Central memory CD4-positive, alpha-beta T cell (primary cell): ENCODE results near the gene SDF4.
"Not testable (repeated sequence)": the region's sequence is repeated elsewhere in the genome, so short reads cannot be mapped to it uniquely, and the experiment has no call there.

ENCODE experiments used
- DNase-seq: peaks from one replicate; pipeline ENCODE4 v3.0.0; 2022

Gene SDF4

DNA sequence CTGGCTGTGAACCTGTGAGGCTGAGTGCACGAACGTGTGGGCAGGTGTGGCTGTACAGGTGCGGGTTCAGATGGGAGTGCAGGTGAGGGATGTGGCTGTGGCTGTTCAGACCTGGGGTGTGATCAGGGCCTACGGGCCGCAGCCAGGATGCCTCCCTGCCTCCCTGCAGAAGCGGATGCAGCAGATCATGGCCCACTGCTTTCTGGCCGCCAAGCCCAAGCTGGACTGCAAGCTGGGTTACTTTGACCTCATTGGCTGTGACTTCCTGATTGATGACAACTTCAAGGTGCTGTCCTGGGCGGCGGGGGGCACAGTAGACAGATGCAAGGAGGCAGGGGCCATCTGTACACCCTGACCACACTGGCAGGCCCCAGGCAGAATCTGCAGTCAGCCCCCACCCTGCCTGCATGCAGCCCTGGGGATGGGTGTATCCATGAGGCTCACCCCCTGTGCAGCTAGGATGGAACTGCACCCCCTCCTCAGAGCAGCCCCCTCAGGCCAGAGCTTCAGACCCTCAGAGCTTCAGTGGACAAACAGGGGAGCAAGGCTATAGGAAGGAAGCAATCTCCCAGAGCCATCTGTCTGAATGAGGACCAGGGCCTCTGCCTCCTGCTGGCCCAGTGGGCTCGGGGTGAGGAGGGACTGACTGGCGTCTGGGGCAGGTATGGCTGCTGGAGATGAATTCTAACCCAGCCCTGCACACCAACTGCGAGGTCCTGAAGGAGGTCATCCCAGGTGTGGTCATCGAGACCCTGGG lies 35.2 kb downstream of the SDF4 start:
- no peak for DNase-seq

DNA sequence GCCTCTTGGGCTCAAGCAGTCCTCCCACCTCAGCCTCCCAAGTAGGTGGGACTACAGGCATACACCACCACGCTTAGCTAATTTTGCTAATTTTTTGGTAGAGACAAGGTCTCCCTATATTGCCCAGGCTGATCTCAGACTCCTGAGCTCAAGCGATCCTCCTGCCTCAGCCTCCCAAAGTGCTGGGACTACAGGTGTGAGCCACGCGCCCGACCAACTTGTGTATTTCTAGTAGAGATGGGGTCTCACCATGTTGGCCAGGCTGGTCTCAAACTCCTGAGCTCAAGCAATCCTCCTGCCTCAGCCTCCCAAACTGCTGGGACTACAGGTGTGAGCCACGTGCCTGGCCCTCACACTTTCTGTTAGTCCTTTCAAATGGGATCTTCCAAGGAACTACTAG lies 36.1 kb downstream of the SDF4 start:
- not testable (repeated sequence) for DNase-seq

DNA sequence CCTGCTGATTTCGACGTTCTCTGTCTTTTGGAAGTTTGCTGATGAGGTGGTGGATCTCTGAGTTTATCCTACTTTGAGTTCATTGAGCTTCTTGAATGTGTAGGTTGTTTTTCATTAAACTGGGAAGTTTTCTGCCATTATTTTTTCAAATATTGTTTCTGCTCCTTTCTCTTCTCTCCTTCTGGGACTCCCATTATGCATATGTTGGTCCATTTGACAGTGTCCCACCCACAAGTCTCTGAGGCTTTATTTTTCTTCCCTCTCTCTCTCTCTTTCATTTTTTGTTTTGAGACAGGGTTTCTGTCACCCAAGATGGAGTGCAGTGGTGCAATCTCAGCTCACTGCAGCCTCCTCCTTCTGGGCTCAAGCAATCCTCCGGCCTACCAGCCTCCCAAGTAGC lies 37.1 kb downstream of the SDF4 start:
- DNase-seq = no peak

DNA sequence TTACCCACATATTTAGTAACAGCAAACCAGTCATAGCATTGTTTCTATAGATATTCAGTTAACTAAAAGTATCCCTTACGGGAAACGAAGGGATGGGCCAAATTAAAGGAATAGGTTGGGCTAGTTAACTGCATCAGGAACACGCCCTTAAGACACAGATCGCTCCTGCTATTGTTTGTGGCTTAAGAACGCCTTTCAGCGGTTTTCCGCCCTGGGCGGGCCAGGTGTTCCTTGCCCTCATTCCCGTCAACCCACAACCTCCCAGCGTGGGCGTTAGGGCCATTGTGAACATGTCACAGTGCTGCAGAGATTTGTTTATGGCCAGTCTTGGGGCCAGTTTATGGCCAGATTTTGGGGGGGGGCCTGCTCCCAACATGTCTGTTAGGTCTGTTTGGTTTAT lies 40.1 kb downstream of the SDF4 start:
- no peak for DNase-seq

DNA sequence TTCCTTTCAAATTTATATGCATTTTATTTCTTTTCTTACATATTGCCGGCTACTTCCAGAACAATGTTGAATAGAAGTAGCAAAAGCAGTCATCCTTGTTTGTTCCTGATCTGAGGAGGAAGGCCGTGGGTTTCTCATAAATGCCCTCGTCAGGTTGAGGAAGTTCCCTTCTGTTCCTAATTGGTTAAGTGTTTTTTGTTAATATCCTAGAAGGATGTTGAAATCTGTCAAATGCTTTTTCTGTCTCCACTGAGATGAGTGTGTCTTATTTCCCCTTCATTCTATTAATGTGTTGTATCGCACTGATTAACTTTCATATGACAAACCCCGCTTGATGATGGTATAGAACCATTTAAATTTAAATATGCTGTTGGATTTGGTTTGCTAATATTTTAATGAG lies 42.7 kb downstream of the SDF4 start:
- no peak for DNase-seq

DNA sequence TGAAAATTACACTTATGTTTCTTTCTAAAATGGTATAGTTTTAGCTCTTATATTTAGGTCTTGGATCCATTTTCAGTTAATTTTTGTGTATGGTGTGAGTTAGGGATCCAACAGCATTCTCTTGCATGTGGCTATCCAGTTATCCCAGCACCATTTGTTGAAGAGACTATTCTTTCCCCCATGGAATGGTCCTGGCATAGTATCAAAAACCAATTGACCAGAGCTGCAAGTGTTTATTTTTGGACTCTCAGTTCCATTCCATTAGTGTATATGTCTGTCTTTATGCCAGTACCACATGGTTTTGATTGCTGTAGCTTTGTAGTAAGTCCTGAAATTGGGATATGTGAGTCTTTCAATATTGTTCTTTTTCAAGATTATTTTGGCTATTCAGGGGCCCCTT lies 43.9 kb downstream of the SDF4 start:
- no peak for DNase-seq

DNA sequence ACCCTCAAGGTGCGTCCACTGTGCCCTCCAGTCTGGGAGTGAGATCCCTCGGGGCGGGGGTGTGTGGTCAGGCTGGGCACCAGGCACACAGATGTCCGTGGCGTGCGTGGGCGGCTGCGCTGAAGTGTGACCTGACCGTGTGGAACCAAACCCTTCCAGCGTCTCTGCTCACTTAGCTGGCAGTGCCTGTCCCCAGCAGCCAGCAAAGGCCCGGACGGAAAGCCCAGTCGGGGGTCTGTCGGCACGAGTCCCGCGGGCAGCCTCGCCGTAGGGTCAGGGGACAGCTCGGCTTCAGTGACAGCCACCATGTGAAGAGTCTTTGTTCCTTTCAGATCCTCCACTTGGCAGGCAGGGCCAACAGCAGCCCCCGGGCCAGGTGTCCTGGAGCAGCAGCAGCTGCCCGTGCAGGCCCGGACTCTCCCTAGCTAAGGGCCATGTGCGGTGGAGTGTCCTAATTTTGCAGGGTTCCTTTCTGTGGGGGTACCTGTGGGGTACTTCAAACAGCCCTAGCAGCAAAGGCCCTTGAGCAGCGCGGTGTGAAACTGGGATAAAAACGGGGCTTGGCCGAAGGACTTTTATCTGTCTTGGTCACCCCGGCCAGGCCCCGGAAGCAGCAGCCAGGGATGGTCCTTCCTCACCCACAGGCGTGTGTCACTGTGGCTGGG lies 46.6 kb downstream of the SDF4 start:
- DNase-seq = no peak

DNA sequence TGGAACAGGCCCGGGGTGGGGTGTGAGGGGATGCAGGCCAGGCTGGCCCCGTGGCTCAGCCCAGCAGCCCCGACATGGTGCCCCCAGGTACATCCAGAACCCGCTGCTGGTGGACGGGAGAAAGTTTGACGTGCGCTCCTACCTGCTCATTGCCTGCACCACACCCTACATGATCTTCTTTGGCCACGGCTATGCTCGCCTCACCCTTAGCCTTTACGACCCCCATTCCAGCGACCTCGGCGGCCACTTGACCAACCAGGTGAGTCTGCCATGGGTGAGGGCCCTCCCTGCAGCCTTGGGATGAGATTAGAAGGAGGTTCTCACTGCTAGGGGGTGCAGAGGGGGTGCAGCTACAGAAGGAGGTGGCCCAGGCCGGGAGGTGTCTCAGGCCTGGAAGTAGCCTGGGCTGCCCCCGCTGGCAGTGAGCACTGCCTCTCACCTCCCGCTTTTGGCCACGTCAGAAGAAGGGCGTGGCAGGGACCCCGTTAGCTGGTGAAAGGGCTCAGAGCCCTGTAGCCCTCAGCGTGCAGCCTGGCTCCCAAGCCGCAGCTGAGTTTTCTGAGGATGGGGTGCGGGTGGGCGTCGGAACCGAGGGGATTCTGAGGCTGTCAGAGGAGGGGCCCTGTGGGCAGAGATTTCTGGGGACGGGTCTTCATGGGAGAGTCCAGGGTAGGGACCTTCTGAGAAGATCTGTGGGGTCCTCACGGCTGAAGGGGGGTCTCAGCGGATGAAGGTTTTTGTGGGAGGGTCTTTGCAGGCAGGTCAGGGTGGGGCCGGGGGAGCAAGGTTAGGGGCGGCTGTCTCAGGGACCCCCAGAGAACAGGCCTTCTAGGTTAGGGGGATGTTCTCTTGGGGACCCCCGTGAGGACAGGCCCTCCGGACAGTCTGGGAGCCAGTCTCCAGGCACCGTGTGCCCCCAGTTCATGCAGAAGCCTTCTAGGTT lies 47.7 kb downstream of the SDF4 start:
- no peak for DNase-seq

DNA sequence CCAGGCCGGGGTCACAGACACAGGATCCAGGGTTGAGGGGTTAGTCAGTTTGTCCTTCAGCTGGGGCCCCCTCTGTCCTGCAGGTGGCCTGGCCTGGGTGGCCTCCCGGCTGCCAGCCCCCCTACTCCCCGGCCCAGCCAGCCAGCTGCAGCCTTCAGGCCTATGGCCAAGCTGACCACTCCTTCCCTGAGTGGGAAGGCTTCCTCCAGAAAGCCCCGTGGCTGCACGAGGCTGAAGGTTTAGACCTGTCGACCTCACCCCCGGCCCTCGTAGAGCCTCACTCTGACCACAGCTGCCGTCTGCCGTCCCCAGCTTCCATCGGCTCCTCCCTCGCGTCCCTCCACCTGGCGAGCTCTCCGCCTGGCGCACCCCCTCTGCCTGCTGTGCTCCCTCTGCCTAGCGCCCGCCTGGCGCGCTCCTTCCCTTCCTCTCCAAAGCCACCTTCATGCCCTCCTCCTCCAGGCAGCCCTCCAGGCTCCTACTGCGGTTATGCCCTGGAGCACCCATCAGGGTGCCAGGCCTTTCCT lies 48.5 kb downstream of the SDF4 start:
- DNase-seq = no peak

DNA sequence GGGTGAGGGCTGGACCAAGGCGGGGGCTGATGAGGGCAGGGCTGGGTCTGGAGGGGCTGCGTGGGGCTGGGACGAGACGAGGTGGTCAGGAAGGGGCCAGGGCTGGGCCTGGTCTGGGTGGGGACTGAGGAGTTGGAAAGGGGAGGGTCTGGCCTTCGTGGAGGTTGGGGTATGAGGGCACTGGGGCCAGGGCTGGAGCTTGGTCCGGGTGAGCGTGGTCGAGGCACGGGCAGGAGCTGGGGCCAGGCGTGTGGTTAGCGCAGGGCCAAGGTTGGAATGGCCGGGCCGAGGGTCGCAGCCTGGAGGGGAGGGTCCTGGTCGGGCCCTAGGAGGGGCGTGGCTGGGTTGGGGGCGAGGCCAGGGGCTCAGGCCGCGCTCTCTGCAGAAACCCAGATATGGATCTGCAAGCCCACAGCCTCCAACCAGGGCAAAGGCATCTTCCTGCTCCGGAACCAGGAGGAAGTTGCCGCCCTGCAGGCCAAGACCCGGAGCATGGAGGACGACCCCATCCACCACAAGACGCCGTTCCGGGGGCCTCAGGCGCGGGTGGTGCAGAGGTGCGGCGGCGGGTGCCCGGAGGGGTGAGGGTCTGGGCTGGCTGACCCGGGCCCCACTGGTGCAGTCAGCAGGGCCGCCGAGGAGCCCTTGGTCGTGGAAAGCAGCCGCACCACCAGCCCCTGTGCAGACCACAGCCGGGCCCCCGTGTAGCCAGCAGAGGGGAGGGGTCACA lies 49.1 kb downstream of the SDF4 start:
- DNase-seq = no peak

DNA sequence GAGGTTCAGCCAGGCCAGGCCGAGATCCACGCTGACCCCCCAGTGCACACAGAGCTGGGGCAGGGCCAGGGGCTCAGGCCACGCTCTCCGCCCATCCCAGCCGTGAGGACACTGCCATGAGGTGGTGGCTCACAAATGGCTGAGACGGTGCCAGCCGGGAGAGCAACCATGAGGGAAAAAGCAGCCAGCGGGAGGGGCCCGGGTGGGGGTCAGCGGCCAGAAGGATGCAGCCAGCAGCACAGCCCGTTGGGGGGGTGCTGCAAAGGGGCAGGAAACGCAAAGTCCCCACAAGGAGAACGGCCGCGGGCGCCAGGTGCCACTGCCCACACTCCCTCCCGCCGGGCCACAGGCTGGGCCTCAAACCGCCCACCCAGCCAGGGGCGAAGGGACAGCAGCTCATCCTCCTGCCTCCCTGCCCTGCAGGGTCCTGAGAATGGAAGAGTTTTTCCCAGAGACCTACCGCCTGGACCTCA lies 49.8 kb downstream of the SDF4 start:
- DNase-seq = no peak

DNA sequence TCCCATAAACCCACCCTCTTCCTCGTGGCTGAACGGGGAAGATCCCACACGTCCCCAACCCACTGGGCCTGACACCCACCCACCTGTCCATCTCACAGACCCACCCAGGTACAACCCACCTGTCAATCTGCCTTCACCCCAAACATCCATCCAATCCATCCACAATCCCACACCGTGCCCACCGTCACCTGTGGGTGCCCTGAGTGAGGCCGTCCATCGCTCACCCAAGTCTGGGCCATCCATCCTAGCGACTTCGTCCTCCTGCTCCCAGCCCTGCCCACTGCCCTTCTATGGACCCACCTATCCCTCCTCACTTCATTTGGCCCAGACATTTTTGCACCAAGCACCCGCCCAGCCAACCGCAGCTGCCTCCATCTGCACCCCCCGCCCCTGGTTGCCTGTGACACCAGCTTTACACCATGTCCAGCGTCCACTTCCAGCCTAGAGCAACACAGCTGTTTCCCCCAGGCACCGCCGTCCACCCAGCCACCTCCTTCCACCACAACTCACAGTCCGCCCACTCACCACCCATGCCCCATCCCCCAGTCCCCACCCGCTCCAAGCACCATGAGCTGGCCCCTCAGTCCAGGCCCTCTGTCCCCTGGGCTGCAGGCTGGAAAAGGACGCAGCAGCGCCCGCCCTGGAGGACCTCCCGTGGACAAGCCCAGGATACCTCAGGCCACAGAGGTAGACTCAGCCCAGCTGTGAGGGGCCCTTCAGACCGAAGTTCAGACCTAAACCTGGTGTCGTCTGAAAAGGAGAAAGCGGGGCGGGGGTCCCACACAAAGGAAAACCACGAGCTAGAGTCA lies 50.5 kb downstream of the SDF4 start:
- DNase-seq = no peak

DNA sequence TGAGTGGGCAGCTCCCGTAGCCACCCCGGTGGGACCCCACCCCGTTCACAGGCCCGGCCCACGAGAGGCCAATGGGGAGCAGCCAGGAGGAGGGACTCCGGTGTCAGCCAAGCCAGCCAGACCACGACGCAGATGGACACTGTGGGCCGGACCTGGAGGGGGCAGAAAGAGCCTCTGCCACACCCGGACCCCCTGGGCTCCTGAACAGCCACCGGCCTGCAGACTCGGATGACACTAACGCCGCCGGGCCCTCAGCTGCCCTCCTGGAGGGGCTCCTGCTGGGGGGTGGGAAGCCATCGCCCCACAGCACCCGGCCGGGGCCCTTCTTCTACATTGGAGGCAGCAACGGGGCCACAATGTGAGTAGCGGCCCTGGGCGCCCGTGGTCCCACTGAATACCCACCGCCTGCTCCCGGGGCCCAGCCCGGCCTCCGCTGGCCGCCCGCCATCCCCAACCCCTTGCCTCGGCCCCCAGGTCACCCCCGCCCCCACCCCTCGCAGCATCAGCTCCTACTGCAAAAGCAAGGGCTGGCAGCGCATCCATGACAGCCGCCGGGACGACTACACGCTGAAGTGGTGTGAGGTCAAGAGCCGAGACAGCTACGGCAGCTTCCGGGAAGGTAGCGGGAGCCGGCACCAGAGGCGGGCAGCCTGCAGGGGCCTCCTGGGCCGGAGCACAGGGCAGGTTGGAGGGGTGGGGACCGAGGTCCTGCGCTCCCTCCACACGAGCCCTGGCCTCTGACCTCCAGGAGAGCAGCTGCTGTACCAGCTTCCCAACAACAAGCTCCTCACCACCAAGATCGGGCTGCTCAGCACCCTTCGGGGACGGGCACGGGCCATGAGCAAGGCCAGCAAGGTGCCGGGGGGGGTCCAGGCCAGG lies 51.6 kb downstream of the SDF4 start:
- DNase-seq = no peak

DNA sequence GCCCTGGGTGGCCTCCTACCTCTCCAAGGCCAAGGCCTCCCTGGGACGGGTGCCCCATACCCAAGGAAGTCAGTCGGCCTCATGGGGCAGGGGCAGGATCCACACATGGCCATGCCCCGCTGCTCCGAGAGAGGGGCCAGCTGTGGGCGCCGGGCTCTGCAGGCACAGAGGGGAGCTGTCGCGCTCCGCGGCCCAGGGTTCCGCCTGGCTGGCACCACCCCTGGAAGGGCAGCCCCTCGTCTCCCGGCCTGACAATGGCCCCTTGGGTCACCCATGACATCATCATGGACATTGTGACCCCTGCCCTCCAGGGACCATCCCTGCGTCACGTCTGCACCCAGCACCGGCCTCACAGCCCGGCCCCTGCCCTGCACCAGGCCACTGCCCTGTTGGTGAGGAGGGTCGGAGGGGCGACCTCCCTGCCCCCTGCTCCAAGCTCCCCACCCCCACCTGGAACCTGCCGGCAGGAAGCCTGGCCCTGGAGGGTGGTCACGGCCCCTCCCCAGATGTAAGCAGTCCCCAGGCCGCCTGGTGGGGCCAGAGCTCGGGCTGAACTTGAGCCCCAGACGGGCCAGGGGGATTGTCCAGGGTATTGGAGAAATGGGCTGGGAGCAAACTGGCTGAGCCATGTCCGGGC lies 52.3 kb downstream of the SDF4 start:
- DNase-seq = no peak

DNA sequence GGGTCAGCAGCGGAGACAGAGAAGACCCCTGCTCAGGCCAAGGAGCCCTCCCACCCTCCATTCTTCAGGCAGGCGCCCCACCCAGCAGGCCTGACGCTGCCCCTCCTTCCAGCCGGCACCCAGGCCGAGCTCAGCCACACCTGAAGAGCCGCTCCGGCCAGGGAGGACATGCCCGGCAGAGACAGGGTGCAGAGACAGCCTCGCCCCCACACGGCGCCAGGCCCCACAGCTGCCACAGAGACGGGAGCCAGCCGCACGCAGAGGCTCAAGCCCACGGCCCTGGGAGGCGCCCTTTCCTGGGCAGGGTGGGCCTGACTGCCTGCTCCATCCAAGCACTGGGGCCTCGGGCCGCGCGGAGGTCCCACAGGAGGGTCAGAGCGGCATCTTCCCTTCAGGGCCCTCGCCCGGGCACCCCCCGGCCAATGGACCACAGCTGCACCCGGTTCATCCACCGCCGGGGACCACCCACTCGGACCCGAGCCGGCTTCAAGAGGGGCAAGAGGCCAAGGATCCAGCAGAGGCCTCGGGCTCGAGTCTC lies 52.9 kb downstream of the SDF4 start:
- DNase-seq = no peak

DNA sequence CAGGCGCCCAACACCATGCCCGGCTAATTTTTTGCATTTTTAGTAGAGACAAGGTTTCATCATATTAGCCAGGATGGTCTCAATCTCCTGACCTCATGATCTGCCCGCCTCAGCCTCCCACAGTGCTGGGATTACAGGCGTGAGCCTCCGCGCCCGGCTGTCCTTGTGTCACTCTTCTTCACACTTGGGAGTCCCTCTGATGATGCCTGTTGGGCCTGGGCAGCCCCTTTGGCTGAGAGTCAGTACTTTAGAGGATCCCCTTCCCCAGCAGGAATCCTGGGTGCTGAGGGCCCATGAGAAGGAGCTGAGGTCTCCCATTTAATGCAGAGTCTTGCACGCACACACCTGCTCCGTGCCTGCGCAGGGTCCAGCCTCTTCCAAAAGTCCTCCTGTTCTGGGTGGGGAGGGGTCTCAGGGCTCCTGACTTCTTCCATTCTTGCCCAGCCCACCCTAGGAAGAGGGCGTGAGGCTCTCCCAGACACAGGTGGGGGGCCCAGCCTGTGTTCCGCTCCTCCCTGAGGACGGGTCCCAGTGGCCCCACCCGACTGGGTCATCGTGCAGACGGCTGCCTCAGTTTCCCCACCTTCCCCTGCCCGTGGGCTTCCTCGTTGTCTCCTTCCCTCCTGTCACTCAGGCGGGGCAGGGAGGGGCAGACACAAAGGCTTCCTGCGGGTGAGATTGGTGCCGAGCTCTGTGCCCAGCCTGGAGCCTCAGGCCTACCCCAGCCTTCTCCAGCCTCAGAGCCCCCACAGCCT lies 54.2 kb downstream of the SDF4 start:
- no peak for DNase-seq

DNA sequence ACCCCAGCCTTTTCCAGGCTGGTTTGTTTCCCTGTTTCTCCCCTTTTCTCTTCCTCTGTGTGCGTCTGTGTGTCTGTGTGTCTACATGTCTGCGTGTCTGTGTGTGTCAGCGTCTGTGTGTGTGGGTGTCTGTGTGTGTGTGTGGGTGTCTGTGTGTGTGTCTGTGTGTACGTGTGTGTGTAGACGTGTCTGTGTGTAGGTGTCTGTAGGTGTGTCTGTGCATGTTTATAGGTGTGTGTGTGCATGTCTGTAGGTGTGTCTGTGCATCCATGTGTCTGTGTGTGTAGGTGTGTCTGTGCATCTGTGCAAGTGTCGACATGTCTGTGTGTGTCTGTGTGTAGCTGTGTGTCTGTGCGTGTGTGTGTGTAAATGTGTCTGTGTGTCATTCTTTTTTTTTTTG lies 54.9 kb downstream of the SDF4 start:
- no peak for DNase-seq

DNA sequence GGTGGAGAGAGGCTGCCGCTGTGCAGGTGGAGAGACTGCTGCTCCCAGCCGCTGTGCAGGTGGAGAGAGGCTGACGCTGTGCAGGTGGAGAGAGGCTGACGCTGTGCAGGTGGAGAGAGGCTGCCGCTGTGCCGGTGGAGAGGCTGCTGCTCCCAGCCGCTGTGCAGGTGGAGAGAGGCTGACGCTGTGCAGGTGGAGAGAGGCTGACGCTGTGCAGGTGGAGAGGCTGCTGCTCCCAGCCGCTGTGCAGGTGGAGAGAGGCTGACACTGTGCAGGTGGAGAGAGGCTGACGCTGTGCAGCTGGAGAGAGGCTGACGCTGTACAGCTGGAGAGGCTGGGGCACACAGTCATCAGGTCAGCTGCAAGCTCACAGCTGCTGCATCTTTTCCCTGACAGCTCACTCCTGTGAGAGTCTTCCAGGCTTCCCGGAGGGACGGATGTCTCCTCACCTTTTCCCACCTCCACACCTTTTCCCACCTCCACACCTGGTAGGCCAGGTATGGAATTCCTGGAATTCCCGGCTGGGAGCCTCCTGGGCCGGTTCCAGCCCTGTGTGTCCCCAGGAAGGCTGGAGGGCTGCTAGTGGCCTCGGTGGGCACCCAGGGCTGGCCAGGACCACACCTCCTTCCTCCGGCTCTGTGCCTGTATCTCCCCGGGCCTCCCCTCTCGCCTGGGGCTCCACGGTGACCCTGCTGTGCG lies 55.6 kb downstream of the SDF4 start:
- DNase-seq = not testable (repeated sequence)
